OCI-LY7 (cell line): ENCODE measurements around the gene CMTM6. TPM values are rescaled to one million over a fixed set of nuclear protein-coding genes. Genes with fewer than 3 reads are reported as not detected.

Source experiments
- BruUV-seq: library from RNA; stranded (reverse); fragments of 400-500 nt; replicated peaks from 2 replicates; lab custom pipeline; 2021; lab: Mats Ljungman, UMichigan
- CTCF ChIA-PET: fragments of 300-600 bp; sonication (Branson Sonifier 250); formaldehyde crosslinking; loops from one replicate; lab custom pipeline; 2022; ENCODE audit warnings: antibody characterized with exemption; ENCODE audit not compliant: unreplicated experiment; lab: Charles Lee
- POLR2A ChIA-PET: fragments of 300-600 bp; sonication (Branson Sonifier 250); formaldehyde crosslinking; loops from one replicate; lab custom pipeline; 2022; ENCODE audit warnings: antibody characterized with exemption; lab: Charles Lee
- DNase-seq: peaks from one replicate; pipeline ENCODE4 v3.0.0-alpha.2; 2015; ENCODE audit warnings: low spot score
- H2AFZ ChIP-seq: fragments of 200-600 bp; sonication (generic), shearing (Covaris generic); 2 replicates; pipeline ENCODE4 v1.6.1; 2014; ENCODE audit warnings: mild to moderate bottlenecking, antibody characterized with exemption, low read length, moderate library complexity
- H3K27ac ChIP-seq: fragments of 200-600 bp; sonication (generic); 2 replicates; pipeline ENCODE4 v1.5.1; 2014; ENCODE audit warnings: mixed run types, low read depth, mild to moderate bottlenecking, moderate library complexity, low read length, inconsistent platforms; ENCODE audit not compliant: poor library complexity, severe bottlenecking
- H3K36me3 ChIP-seq: fragments of 200-600 bp; sonication (generic); 2 replicates; pipeline ENCODE4 v1.6.1; 2014; ENCODE audit warnings: mild to moderate bottlenecking, antibody characterized with exemption, low read length, moderate library complexity, mixed read lengths; ENCODE audit not compliant: insufficient read depth
- H3K4me1 ChIP-seq: fragments of 200-600 bp; sonication (generic); 2 replicates; pipeline ENCODE4 v1.5.1; 2014; ENCODE audit warnings: mild to moderate bottlenecking, low read length; ENCODE audit not compliant: insufficient read depth, poor library complexity, severe bottlenecking
- H3K4me2 ChIP-seq: fragments of 200-600 bp; sonication (generic); 2 replicates; pipeline ENCODE4 v1.6.1; 2014; ENCODE audit warnings: mild to moderate bottlenecking, low read length
- H3K4me3 ChIP-seq: fragments of 200-600 bp; sonication (generic); 2 replicates; pipeline ENCODE4 v1.5.1; 2014; ENCODE audit warnings: mild to moderate bottlenecking, low read depth, low read length; ENCODE audit not compliant: poor library complexity, severe bottlenecking
- H3K79me2 ChIP-seq: fragments of 200-600 bp; sonication (generic); 2 replicates; pipeline ENCODE4 v1.6.1; 2016; ENCODE audit warnings: low read depth, mild to moderate bottlenecking, low read length, moderate library complexity, mixed read lengths; ENCODE audit not compliant: insufficient read depth
- H3K9me2 ChIP-seq: fragments of 200-600 bp; sonication (generic); 2 replicates; pipeline ENCODE4 v1.6.1; 2016; ENCODE audit warnings: mild to moderate bottlenecking, low read length, mixed read lengths; ENCODE audit not compliant: insufficient read depth
- H3K9me3 ChIP-seq: fragments of 200-600 bp; sonication (generic); 2 replicates; pipeline ENCODE4 v1.6.1; 2014; ENCODE audit warnings: mild to moderate bottlenecking, mixed run types, low read length, mixed read lengths
- H4K20me1 ChIP-seq: fragments of 200-600 bp; sonication (generic); 2 replicates; pipeline ENCODE4 v1.6.1; 2014; ENCODE audit warnings: mild to moderate bottlenecking, antibody characterized with exemption, low read length, moderate library complexity, mixed read lengths; ENCODE audit not compliant: insufficient read depth
- EZH2phosphoT487 ChIP-seq: fragments of 200-600 bp; sonication (generic); IDR thresholded peaks from 2 replicates; pipeline ENCODE4 v1.6.1; 2018; ENCODE audit warnings: low read depth, borderline replicate concordance, mild to moderate bottlenecking, mixed run types, antibody characterized with exemption, low read length, moderate library complexity, mixed read lengths
- intact Hi-C: fragments of 100-400 bp; cut with micrococcal nuclease; formaldehyde crosslinking; loops from one replicate; pipeline ENCODE4 v1.10.0; 2022; ENCODE audit not compliant: unreplicated experiment
- total RNA-seq, 2 experiments: library from RNA; depleted of rRNA in 1 of 2; stranded (reverse); fragments of >200 nt in 1 of 2; shearing (Covaris generic) in 1 of 2; gene quantifications; 2 replicates each; pipeline ENCODE4 v1.2.3, GENCODE V29; 2014 to 2022
- TF ChIP-seq, protein P1 (sequence below): fragments of 200-600 bp; sonication (generic); conservative IDR thresholded peaks from 2 replicates; pipeline ENCODE4 v1.5.1; 2014; ENCODE audit warnings: mild to moderate bottlenecking, antibody characterized with exemption, low read length, moderate library complexity, mixed read lengths

The CMTM6 gene
- total RNA-seq, 2 experiments from 2014 or later, result 26.2 to 36.0 TPM

DNA sequence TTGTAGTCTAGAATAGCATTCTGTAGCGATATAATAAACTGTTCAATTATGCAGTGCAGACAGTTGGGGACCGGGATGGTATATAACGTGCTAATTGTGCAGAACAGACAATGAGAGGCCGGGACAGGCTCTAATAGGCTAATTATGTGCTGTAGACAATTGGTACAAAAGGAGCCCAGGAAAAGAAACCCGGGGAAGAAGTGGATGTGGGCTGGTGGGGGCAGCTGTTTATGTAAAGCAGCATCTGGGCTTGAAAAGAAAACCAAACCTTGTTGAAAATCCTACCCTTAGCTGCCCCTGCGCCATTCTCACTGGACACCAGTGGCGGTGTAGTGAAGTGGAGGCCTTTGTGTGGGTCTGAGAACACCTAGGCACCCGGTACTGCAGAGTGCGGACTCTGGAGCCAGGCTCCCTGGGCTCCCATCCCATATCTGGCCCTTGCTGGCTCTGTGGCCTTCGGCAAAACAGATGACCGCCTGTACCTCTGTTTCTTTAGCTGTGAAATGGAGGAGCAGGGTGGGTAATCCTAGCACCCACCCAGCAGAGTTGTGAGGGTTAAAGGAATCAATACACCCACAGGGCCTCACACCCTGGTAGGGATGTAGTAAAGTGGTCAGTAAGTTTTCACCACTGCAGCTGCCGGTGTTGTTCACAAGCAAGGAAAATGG lies 51.5 kb downstream of the CMTM6 start:
- CTCF ChIA-PET, result interaction anchor here (0.7 kb wide), 1 partner anchor 11 kb away, joined by 3 read pairs; no protein-coding TSS in a partner anchor
- no peaks in the 10 kb centered on the region for H3K9me3 ChIP-seq
- no peaks in the 10 kb centered on the region for H4K20me1 ChIP-seq
- intact Hi-C loops, result no loop called here
- POLR2A ChIA-PET, result interaction anchor here (0.6 to 4.3 kb wide), 5 partner anchors 10 to 378 kb away, joined by 3 to 18 read pairs (median 3); no protein-coding TSS in a partner anchor
- no TSS peak for BruUV-seq
- H3K4me3 ChIP-seq, result no peak overlapping the region
- no peaks in the 10 kb centered on the region for H3K79me2 ChIP-seq
- H3K4me1 ChIP-seq, result peaks cover 41% of the 10 kb centered on the region
- peak overlapping the region; percentile 53 for H3K4me2 ChIP-seq
- H3K27ac ChIP-seq, result no peak overlapping the region
- DNase-seq, result peak; percentile 29
- H3K36me3 ChIP-seq, result peaks cover 13% of the 10 kb centered on the region; the same call in 1 of the 2 replicates
- no peaks in the 10 kb centered on the region for H3K9me2 ChIP-seq
- TF ChIP-seq, protein P1, sequence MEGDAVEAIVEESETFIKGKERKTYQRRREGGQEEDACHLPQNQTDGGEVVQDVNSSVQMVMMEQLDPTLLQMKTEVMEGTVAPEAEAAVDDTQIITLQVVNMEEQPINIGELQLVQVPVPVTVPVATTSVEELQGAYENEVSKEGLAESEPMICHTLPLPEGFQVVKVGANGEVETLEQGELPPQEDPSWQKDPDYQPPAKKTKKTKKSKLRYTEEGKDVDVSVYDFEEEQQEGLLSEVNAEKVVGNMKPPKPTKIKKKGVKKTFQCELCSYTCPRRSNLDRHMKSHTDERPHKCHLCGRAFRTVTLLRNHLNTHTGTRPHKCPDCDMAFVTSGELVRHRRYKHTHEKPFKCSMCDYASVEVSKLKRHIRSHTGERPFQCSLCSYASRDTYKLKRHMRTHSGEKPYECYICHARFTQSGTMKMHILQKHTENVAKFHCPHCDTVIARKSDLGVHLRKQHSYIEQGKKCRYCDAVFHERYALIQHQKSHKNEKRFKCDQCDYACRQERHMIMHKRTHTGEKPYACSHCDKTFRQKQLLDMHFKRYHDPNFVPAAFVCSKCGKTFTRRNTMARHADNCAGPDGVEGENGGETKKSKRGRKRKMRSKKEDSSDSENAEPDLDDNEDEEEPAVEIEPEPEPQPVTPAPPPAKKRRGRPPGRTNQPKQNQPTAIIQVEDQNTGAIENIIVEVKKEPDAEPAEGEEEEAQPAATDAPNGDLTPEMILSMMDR, result no peak
- no peak for TF ChIP-seq EZH2phosphoT487
- H2AFZ ChIP-seq, result no peak overlapping the region

DNA sequence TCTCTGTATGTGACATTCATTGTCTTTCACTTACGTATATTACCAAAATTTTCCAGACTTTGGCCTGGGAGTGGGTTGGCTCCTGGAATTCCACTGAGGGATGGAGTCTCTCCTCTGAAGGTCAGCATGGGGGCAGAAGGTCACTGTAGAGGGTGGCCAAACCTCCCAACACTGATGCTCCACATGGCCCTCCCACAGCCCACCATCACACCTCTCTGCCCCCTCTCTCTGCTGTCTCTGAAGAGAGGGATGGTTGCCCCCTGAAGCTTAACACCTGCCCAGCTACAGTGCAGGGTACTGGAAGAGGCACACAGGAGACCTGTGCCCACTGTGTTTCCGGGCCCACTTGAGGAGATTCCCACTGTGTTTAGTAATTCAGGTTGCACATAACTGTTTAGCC lies 52.2 kb downstream of the CMTM6 start:
- peak overlapping the region; percentile 53 for H3K4me2 ChIP-seq
- BruUV-seq, result no TSS peak
- no peak overlapping the region for H2AFZ ChIP-seq
- TF ChIP-seq, protein P1, result no peak
- TF ChIP-seq EZH2phosphoT487, result no peak
- H3K36me3 ChIP-seq, result peaks cover 19% of the 10 kb centered on the region; the same call in 1 of the 2 replicates
- POLR2A ChIA-PET, result interaction anchor here (0.6 to 4.3 kb wide), 5 partner anchors 9 to 236 kb away, joined by 3 to 18 read pairs (median 4); no protein-coding TSS in a partner anchor
- no peak for DNase-seq
- H4K20me1 ChIP-seq, result no peaks in the 10 kb centered on the region
- CTCF ChIA-PET, result interaction anchor here (0.7 to 1.9 kb wide), 2 partner anchors 10 to 27 kb away, joined by 3 to 4 read pairs; no protein-coding TSS in a partner anchor
- no peaks in the 10 kb centered on the region; the same call in 1 of the 2 replicates for H3K9me3 ChIP-seq
- peaks cover 34% of the 10 kb centered on the region for H3K4me1 ChIP-seq
- H3K27ac ChIP-seq, result no peak overlapping the region
- intact Hi-C loops, result no loop called here
- no peaks in the 10 kb centered on the region for H3K9me2 ChIP-seq
- H3K79me2 ChIP-seq, result no peaks in the 10 kb centered on the region
- H3K4me3 ChIP-seq, result no peak overlapping the region
